Activated T-cell treated with anti-CD3 and anti-CD28 coated beads, Interleukin-2, amount 50 U/mL, for 4 hours (primary cell): ENCODE data around the gene LCTL. TPM values are rescaled to one million over a fixed set of nuclear protein-coding genes. Genes with fewer than 3 reads are reported as not detected.
"Not testable (repeated sequence)": the region's sequence is repeated elsewhere in the genome, so short reads cannot be mapped to it uniquely, and the experiment has no call there.

Source experiments
- ATAC-seq, 2 donors: fragments of 200-7000 bp; cut with Tn5 transposase; one replicate each; pipeline ENCODE4 v1.10.0; 2021
- DNase-seq: peaks from one replicate; pipeline ENCODE4 v3.0.0-alpha.2; 2020
- H3K27me3 Mint-ChIP-seq: one replicate; pipeline ENCODE4 v1.8.0; 2021; ENCODE audit warnings: low read depth, mixed read lengths
- H3K36me3 Mint-ChIP-seq: one replicate; pipeline ENCODE4 v1.8.0; 2022; ENCODE audit warnings: mixed read lengths; ENCODE audit not compliant: insufficient read depth
- H3K4me1 Mint-ChIP-seq: one replicate; pipeline ENCODE4 v1.8.0; 2021; ENCODE audit warnings: low read depth, mixed read lengths
- H3K4me3 Mint-ChIP-seq: one replicate; pipeline ENCODE4 v1.8.0; 2021; ENCODE audit warnings: mild to moderate bottlenecking, moderate library complexity, mixed read lengths
- H3K9me3 Mint-ChIP-seq: one replicate; pipeline ENCODE4 v1.8.0; 2021; ENCODE audit warnings: mixed read lengths
- total RNA-seq, 3 donors: library from RNA; stranded (reverse); gene quantifications; one replicate each; pipeline ENCODE4 v1.2.1, GENCODE V29; 2021

Gene LCTL
- total RNA-seq, 3 donors from 2014 or later: not detected

- H3K4me3 Mint-ChIP-seq: no peak overlapping the region
- no peak for ATAC-seq
- no peaks in the 10 kb centered on the region for H3K27me3 Mint-ChIP-seq
- DNase-seq: no peak
- H3K4me1 Mint-ChIP-seq: peaks cover 11% of the 10 kb centered on the region
- H3K9me3 Mint-ChIP-seq: no peaks in the 10 kb centered on the region
- peaks cover 10% of the 10 kb centered on the region for H3K36me3 Mint-ChIP-seq
These were observed 57.4 kb downstream of the LCTL start for GRCh38 chr15:66508293-66508883.

- ATAC-seq: no peak
These were observed 60.0 kb downstream of the LCTL start for GRCh38 chr15:66505818-66506217.

GRCh38 chr15:66505430-66505811 lies 60.4 kb downstream of the LCTL start:
- DNase-seq (no peak), ATAC-seq (peak; percentile 9 to 16)
- Mint-ChIP-seq H3K27me3 (no peaks in the 10 kb centered on the region), H3K9me3 (no peaks in the 10 kb centered on the region), H3K4me3 (peak overlapping the region; percentile 93), H3K4me1 (peaks cover 33% of the 10 kb centered on the region), H3K36me3 (peaks cover 39% of the 10 kb centered on the region)

More at GRCh38 chr15:66505818-66506217, 60.0 kb downstream of the LCTL start:
- no peaks in the 10 kb centered on the region for H3K9me3 Mint-ChIP-seq
- peak overlapping the region; percentile 93 for H3K4me3 Mint-ChIP-seq
- H3K4me1 Mint-ChIP-seq: peaks cover 29% of the 10 kb centered on the region
- peaks cover 35% of the 10 kb centered on the region for H3K36me3 Mint-ChIP-seq
- DNase-seq: no peak
- H3K27me3 Mint-ChIP-seq: no peaks in the 10 kb centered on the region

GRCh38 chr15:66504563-66505429 lies 61.0 kb downstream of the LCTL start, which contains the start of the genes RPL4 and ZWILCH:
TSS of gene RPL4 (minus strand) at chr15:66504855. CDS start at chr15:66504790, 65 bp downstream.
TSS of gene ZWILCH (plus strand) at chr15:66505326. CDS start at chr15:66505339, 13 bp downstream.
- H3K27me3 Mint-ChIP-seq: no peaks in the 10 kb centered on the region
- ATAC-seq (peak; percentile 86 to 88), DNase-seq (peak; percentile 69)
- H3K36me3 Mint-ChIP-seq: peaks cover 45% of the 10 kb centered on the region
- H3K4me3 Mint-ChIP-seq: peak within 1 kb of the TSS; percentile 93
- H3K9me3 Mint-ChIP-seq: no peaks in the 10 kb centered on the region
- H3K4me1 Mint-ChIP-seq: peaks cover 39% of the 10 kb centered on the region

GRCh38 chr15:66503780-66504562 lies 61.8 kb downstream of the LCTL start:
- Mint-ChIP-seq H3K4me1 (peaks cover 44% of the 10 kb centered on the region), H3K36me3 (peaks cover 51% of the 10 kb centered on the region), H3K4me3 (peak overlapping the region; percentile 93), H3K27me3 (no peaks in the 10 kb centered on the region), H3K9me3 (no peaks in the 10 kb centered on the region)
- ATAC-seq (no peak), DNase-seq (no peak)

- H3K36me3 Mint-ChIP-seq: peaks cover 58% of the 10 kb centered on the region
These were observed 62.7 kb downstream of the LCTL start for GRCh38 chr15:66503041-66503648.

GRCh38 chr15:66502491-66502890 lies 63.3 kb downstream of the LCTL start:
- peaks cover 50% of the 10 kb centered on the region for H3K4me1 Mint-ChIP-seq
- DNase-seq (no peak), ATAC-seq (no peak)
- no peaks in the 10 kb centered on the region for H3K9me3 Mint-ChIP-seq
- peaks cover 63% of the 10 kb centered on the region for H3K36me3 Mint-ChIP-seq
- peak overlapping the region; percentile 93 for H3K4me3 Mint-ChIP-seq
- H3K27me3 Mint-ChIP-seq: no peaks in the 10 kb centered on the region

More at GRCh38 chr15:66503041-66503648, 62.7 kb downstream of the LCTL start:
- H3K9me3 Mint-ChIP-seq, H3K27me3 Mint-ChIP-seq, ATAC-seq, DNase-seq: not testable (repeated sequence)
- H3K4me1 Mint-ChIP-seq: peaks cover 47% of the 10 kb centered on the region
- peak overlapping the region; percentile 93 for H3K4me3 Mint-ChIP-seq

GRCh38 chr15:66500346-66500745 lies 65.5 kb downstream of the LCTL start:
- peak overlapping the region; percentile 93 for H3K4me3 Mint-ChIP-seq
- peaks cover 75% of the 10 kb centered on the region for H3K36me3 Mint-ChIP-seq
- H3K4me1 Mint-ChIP-seq: peaks cover 50% of the 10 kb centered on the region
- H3K9me3 Mint-ChIP-seq, ATAC-seq, H3K27me3 Mint-ChIP-seq, DNase-seq: not testable (repeated sequence)

- H3K27me3 Mint-ChIP-seq: no peaks in the 10 kb centered on the region
- ATAC-seq (no peak), DNase-seq (no peak)
- H3K9me3 Mint-ChIP-seq: no peaks in the 10 kb centered on the region
- H3K4me3 Mint-ChIP-seq: peak overlapping the region; percentile 97
- H3K4me1 Mint-ChIP-seq: peaks cover 60% of the 10 kb centered on the region
- H3K36me3 Mint-ChIP-seq: peaks cover 79% of the 10 kb centered on the region
These were observed 67.1 kb downstream of the LCTL start for GRCh38 chr15:66498501-66499386.

Other genes starting within 250 kb of the LCTL start
- 10 to 100 TPM; 63.8 to 79.6 (median 69.3) TPM for gene TIPIN, start 209.3 kb downstream of the LCTL start, total RNA-seq
- gene MAP2K1, start 179.1 kb downstream of the LCTL start, total RNA-seq: 10 to 100 TPM; 71.8 to 77.6 (median 75.3) TPM
- gene SNAPC5, start 68.2 kb downstream of the LCTL start, total RNA-seq: 10 to 100 TPM; 45.2 to 59.9 (median 53.3) TPM
- 1,000 to 10,000 TPM; 4,816 to 5,229 (median 5,007) TPM for gene RPL4, start 61.1 kb downstream of the LCTL start, total RNA-seq
- gene ZWILCH, start 60.7 kb downstream of the LCTL start, total RNA-seq: 10 to 100 TPM; 32.5 to 35.0 (median 32.8) TPM
- gene SMAD6, start 136.2 kb upstream of the LCTL start, total RNA-seq: under 1 TPM; 0.05 to 0.25 (median 0.08) TPM